C4-2B (cell line): ENCODE data around the gene B4GALT1.

Source experiments
- CTCF ChIP-seq: fragments of 450-650 bp; conservative IDR thresholded peaks from 2 replicates; pipeline ENCODE4 v1.5.1; 2017; ENCODE audit warnings: mild to moderate bottlenecking
- ZFX ChIP-seq: fragments of 450-650 bp; IDR thresholded peaks from 2 replicates; pipeline ENCODE4 v1.6.1; 2017

GRCh38 chr9:33189331-33189791 lies 22.2 kb upstream of the B4GALT1 start:
- TF ChIP-seq CTCF, result no peak
- TF ChIP-seq ZFX, result no peak
